GM10248 (cell line): ENCODE measurements around the gene SLC47A2.

Source experiments
- CTCF ChIA-PET: fragments of 300-600 bp; sonication (Branson Sonifier 250); formaldehyde crosslinking; extraction: SDS; loops from one replicate; lab custom pipeline; 2021; ENCODE audit warnings: antibody characterized with exemption; lab: Yijun Ruan, JAX
- POLR2A ChIA-PET: fragments of 350-650 bp; sonication (Branson Sonifier 250); formaldehyde crosslinking; extraction: SDS; loops from one replicate; lab custom pipeline; 2020; ENCODE audit warnings: antibody characterized with exemption; lab: Yijun Ruan, JAX
- DNase-seq: peaks from one replicate; pipeline ENCODE4 v3.0.0; 2012; ENCODE audit errors: extremely low spot score
- CTCF ChIP-seq: IDR thresholded peaks from 2 replicates; pipeline ENCODE4 v1.5.1; 2012; ENCODE audit warnings: mild to moderate bottlenecking, low read depth; ENCODE audit errors: extremely low read depth, missing control alignments, control extremely low read depth

Gene SLC47A2

DNA sequence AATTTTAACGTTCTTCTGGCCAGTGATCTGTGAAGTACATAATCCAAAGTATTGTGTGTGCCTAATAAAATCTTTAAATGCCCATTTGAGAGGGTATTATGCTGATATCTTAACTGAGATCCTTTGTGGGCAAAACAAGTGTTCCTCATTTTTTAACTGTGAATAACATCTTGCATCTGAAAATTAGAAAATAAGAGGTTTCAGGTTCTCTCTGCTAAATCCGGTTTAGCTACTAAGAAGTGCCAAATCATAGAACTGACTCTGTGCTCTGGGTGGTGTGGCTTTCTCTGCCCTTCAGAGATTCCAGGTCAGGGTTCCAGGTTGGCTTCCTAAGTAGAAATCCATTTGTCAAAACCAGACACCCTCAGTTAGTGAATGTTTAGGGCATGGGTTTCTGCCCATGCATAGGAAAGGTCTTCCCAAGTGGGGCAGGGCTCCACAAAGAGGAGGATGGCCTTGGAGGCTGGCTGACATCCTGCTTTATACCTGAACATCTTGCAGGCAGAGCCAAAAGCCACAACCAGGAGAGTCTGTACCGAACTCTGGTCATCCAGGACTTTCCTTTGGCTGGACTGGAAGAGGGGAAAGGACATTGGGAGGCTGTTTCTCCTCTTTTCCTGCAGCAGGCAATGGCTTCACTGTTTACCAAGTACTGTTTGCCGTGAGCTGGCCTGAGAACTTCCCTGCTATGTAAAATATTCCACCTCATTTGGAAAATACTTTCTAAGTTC is 59.4 kb downstream of the SLC47A2 start:
- ChIA-PET CTCF (interaction anchor here (1.9 to 2.8 kb wide), 6 partner anchors 8 to 210 kb away, joined by 5 to 19 read pairs (median 10); partner anchors contain the start of gene ALDH3A2), POLR2A (no interaction called here)
- no peak for TF ChIP-seq CTCF
- no peak for DNase-seq

DNA sequence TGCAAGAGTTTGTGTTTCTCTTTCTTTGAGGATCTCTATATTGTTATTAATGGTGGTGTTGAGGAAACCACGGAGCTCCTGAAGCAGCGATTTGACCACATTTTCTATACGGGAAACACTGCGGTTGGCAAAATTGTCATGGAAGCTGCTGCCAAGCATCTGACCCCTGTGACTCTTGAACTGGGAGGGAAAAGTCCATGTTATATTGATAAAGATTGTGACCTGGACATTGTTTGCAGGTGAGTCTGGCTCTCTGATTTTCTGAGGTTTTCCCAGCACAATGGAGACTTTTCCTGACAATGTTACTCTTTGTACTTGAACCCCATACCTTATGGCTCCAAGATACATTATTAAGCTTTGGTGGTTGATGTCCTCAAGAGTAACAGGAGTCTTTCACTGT is 60.0 kb downstream of the SLC47A2 start:
- TF ChIP-seq CTCF, result no peak
- ChIA-PET CTCF (interaction anchor here (1.3 to 2.8 kb wide), 7 partner anchors 8 to 209 kb away, joined by 3 to 19 read pairs (median 8); partner anchors contain the start of gene ALDH3A2), POLR2A (no interaction called here)
- DNase-seq, result no peak

- DNase-seq, result no peak
- CTCF ChIA-PET, result interaction anchor here (1.0 to 2.8 kb wide), 10 partner anchors 10 to 208 kb away, joined by 3 to 12 read pairs (median 4); no protein-coding TSS in a partner anchor
- TF ChIP-seq CTCF, result no peak
- POLR2A ChIA-PET, result no interaction called here
Measured at GRCh38 chr17:19654896-19655295, 61.5 kb downstream of the SLC47A2 start.

- TF ChIP-seq CTCF, result no peak
- DNase-seq, result no peak
- ChIA-PET CTCF (interaction anchor here (0.9 to 2.8 kb wide), 4 partner anchors 13 to 141 kb away, joined by 3 to 11 read pairs (median 3); no protein-coding TSS in a partner anchor), POLR2A (no interaction called here)
Measured at GRCh38 chr17:19654342-19654886, 62.0 kb downstream of the SLC47A2 start.

DNA sequence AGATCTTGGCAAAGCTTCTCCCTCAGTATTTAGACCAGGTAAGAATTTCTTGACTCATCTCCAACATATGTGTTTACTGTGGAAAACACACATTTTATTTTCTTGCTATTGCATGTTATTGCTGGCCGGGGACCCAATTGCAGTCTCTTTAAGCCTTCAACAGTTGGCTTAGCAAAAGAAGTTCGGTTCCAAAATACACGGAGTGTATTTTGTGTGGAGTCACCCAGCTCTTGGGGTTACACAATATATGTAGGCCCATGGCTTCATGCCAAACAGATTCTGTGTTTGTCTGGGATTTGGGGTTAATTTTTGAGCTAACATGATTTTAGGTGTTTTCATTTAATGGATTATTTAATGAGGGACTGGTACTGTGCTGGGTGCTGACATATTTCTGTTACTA is 63.8 kb downstream of the SLC47A2 start:
- no peak for DNase-seq
- CTCF ChIA-PET, result interaction anchor here (0.9 to 2.9 kb wide), 8 partner anchors 9 to 290 kb away, joined by 3 to 10 read pairs (median 4); partner anchors contain the start of gene B9D1
- POLR2A ChIA-PET, result no interaction called here
- TF ChIP-seq CTCF, result no peak

DNA sequence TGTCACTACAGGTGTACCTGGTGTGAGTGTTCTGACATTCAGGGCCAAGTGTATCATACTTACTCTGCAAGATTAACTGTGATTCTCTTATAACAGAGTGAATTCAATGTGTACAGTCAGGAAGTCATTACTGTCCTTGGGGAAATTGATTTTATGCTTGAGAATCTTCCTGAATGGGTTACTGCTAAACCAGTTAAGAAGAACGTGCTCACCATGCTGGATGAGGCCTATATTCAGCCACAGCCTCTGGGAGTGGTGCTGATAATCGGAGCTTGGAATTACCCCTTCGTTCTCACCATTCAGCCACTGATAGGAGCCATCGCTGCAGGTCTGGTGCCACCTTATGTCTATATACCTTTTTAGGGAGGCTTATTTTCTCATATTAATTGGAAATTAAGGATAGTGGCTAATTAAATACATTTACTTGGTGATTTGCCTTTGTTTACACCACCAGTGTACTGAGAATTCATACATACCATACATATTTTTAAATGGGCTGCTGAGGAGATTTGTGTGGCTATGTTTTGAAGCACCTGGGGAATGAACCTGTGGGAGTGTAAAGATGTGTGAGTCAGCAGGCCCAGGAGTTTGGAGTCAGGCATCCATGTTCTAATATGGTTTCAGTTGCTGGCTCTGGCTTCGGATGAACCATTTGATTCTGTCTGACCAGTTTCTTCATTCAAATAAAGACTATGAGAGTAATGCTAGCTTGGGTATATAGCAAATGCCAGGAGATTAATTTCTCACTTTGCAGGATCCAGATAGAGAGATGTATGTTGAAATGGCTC is 64.7 kb downstream of the SLC47A2 start:
- ChIA-PET POLR2A (no interaction called here), CTCF (interaction anchor here (1.0 to 2.9 kb wide), 6 partner anchors 8 to 139 kb away, joined by 4 to 10 read pairs (median 4); no protein-coding TSS in a partner anchor)
- TF ChIP-seq CTCF, result no peak
- DNase-seq, result no peak
